Ectodermal cell (in vitro differentiated cells): ENCODE results near the gene RAB8B.
"Not testable (repeated sequence)": the region's sequence is repeated elsewhere in the genome, so short reads cannot be mapped to it uniquely, and the experiment has no call there.

Experiments used
- H3K27ac ChIP-seq: 2 replicates; pipeline ENCODE4 v1.7.0; 2013; ENCODE audit warnings: mild to moderate bottlenecking, low read depth, low read length; ENCODE audit not compliant: insufficient read depth, poor library complexity, severe bottlenecking
- H3K27me3 ChIP-seq: 2 replicates; pipeline ENCODE4 v1.7.0; 2013; ENCODE audit warnings: mild to moderate bottlenecking, low read length; ENCODE audit not compliant: insufficient read depth, control insufficient read depth, poor library complexity, severe bottlenecking
- H3K36me3 ChIP-seq: one replicate; pipeline ENCODE4 v1.7.0; 2013; ENCODE audit warnings: low read length; ENCODE audit not compliant: control insufficient read depth, insufficient read depth
- H3K4me1 ChIP-seq: one replicate; pipeline ENCODE4 v1.7.0; 2013; ENCODE audit warnings: low read length; ENCODE audit not compliant: control insufficient read depth, insufficient read depth
- H3K4me3 ChIP-seq: 2 replicates; pipeline ENCODE4 v1.7.0; 2013; ENCODE audit warnings: low read depth, low read length, control low read depth; ENCODE audit not compliant: insufficient read depth
- H3K9me3 ChIP-seq: 2 replicates; pipeline ENCODE4 v1.7.0; 2013; ENCODE audit warnings: mild to moderate bottlenecking, low read length, moderate library complexity; ENCODE audit not compliant: control insufficient read depth
- WGBS, 2 experiments: methylation state at CpG; one replicate each; pipeline ENCODE4 v1.1.7; 2013; ENCODE audit warnings: missing lambda C conversion rate in 2 of 2; 5-methylcytosine and 5-hydroxymethylcytosine counted together

The RAB8B gene

DNA sequence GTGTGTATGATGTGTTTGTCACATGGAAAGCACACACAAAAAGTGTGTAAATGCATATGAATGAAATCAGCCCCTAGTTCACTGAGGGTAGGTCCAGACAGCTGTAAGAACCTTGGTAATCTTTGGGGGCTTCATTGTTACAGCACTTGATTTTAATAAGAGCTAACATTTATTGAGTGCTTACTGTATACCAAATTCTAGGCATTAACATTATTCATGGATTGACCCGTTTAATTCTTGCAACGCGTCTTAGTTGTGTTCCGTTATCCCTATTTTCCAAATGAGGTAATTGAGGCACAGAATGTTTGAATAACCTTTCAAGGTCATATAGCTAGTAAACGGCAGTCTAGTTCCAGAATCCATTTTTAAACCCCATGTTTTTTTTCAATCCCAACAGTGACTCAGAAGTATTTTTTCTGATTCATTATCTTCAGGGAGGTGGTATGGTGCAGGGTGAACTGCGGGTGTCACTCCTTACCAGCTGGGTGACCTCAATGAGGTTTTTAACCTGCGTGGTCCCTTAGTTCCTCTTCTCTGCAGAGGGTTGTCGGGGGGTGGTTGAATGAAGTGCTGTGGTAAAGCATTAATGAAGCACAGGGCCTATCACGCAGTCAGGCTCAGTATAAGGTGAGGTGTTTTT, 14.2 kb downstream of the RAB8B start:
- Histone ChIP-seq H3K27ac (no peak overlapping the region), H3K9me3 (no peaks in the 10 kb centered on the region), H3K36me3 (no peaks in the 10 kb centered on the region), H3K4me3 (no peak overlapping the region), H3K4me1 (no peaks in the 10 kb centered on the region), H3K27me3 (no peaks in the 10 kb centered on the region)
- WGBS, 2 experiments, result 92 to 93% methylated on average over 9 of the region's 9 CpGs

DNA sequence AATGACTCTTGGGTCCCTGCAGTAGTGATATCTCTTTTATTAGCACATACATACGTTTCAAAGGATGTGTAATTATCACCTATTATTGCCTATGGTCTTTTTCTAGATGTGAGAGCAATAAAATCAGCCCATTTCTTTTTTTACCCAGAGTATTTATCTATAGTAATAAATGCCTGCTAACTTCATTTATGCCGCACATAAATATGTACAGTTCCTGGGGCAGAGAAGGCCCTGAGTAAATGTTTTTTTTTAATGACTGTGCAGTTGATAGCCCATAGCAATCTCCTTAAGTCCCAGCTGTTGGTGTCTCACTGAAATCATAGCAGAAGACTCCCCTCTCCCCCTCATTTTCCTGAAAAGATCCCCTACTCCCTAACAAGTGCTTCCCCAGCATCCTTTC, 16.7 kb downstream of the RAB8B start:
- WGBS, 2 experiments, result 100% methylated on average over 1 to 2 of the region's 2 CpGs
- Histone ChIP-seq H3K36me3 (no peaks in the 10 kb centered on the region), H3K27ac (no peak overlapping the region)

DNA sequence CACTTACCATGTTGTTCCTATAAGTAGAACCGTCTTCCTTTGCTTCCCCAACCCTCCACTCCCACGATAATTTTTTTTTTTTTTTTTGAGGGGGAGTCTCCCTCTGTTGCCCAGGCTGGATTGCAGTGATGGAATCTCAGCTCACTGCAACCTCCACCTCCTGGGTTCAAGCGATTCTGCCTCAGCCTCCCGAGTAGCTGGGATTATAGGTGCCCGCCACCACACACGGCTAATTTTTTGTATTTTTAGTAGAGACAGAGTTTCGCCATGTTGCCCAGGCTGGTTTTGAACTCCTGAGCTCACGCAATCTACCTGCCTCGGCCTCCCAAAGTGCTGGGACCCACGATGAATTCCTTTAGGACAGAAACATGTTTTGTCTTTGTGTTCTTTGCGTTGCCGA, 19.4 kb downstream of the RAB8B start:
- 91 to 94% methylated on average over 12 of the region's 12 CpGs for WGBS, 2 experiments
- H3K27me3 ChIP-seq, H3K36me3 ChIP-seq, H3K4me3 ChIP-seq, H3K27ac ChIP-seq, H3K9me3 ChIP-seq: not testable (repeated sequence)
- peaks cover 17% of the 10 kb centered on the region for H3K4me1 ChIP-seq

More for the DNA sequence above, 16.7 kb downstream of the RAB8B start:
- Histone ChIP-seq H3K4me3 (no peak overlapping the region), H3K27me3 (no peaks in the 10 kb centered on the region), H3K4me1 (peaks cover 14% of the 10 kb centered on the region), H3K9me3 (no peaks in the 10 kb centered on the region)

DNA sequence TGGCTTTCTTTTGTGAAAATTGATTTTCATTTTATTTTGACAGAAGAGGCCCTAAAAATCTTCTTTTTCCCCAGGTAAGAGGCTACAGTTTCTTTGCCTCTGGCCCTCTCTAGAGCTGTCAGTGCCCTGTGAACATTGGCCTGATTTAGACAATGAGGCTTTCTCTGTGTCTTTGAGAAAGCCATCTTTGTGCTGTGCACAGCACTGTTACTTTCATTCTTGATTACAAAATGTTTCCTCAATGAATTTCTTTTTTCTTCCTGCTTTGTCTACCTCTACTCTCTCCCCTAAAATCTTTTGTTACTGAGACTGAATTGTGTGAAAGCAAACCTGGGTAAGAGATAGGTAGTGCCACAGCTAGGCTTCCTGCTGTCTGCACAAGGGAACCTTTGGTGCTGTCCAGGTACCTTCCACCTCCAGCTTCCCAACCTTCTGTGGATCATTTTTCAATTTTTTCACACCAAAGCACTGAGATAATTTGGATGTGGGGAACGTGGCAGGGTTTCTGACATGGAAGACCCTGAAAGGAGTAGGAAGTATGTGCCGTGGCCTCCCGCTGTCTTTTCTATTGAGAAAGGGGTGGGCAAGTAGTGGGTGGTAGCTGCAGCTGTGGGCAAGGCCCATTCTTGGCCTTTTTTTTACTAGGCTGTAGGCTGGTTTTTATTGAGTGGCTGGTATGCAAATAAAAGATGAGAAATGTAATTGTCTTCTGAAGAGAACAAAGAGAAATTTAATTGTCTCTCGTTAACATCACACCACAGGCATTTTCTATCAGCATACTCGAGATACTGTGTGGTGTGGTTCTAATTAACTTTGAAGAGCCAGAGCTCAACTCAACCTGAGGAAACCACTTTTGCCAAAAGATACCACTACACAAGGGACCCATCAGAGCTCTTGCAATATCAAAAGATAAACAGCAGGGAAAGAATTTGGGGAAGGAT, 21.0 kb downstream of the RAB8B start:
- H3K27me3 ChIP-seq, result no peaks in the 10 kb centered on the region
- H3K4me3 ChIP-seq, result no peak overlapping the region
- H3K9me3 ChIP-seq, result no peaks in the 10 kb centered on the region
- peaks cover 17% of the 10 kb centered on the region for H3K4me1 ChIP-seq
- WGBS, 2 experiments, result 32 to 34% methylated on average over 3 to 4 of the region's 5 CpGs
- peak overlapping the region; percentile 72 for H3K27ac ChIP-seq
- no peaks in the 10 kb centered on the region for H3K36me3 ChIP-seq

DNA sequence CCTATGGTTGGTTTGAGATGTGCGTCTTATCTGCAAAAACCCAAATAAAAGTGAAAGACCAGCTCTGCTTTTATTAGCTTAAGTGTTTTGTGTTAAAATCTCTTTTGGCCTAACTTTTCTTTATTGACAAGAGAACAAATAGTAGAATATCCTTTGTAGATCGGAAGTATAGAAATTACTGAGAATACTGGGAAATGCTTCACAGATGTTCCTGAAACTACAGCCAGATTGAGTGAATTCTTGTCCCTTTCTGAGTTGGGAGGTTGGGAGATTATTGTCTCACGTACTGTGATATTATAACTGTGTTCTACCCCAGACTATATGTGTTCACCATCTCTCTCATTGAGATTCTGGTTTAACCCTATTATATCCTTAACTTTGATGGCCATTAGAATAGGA, 21.7 kb downstream of the RAB8B start:
- 64 to 72% methylated on average over 2 of the region's 3 CpGs for WGBS, 2 experiments
- H3K36me3 ChIP-seq, result no peaks in the 10 kb centered on the region
- no peaks in the 10 kb centered on the region for H3K9me3 ChIP-seq
- peaks cover 17% of the 10 kb centered on the region for H3K4me1 ChIP-seq
- no peak overlapping the region for H3K4me3 ChIP-seq
- H3K27me3 ChIP-seq, result no peaks in the 10 kb centered on the region
- H3K27ac ChIP-seq, result no peak overlapping the region

DNA sequence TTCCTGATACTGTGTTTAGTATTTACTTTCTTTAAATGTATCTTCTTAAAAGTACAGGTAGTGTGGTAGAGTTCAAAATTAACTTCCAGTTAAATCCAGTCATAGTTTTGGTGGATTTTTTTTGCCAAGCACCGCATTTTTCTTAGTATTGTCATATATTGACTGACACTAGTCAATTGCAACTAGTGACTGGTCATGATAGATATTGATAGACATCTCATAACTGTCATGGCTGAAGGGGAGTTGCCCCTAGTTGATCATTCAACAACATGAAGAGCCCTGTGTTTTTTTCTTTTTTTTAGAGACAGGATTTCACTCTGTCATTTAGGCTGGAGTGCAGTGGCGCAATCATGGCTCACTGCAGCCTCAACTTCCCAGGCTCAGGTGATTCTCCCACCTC, 22.1 kb downstream of the RAB8B start:
- Histone ChIP-seq H3K4me1 (peaks cover 17% of the 10 kb centered on the region), H3K9me3 (no peaks in the 10 kb centered on the region), H3K27ac (no peak overlapping the region), H3K27me3 (no peaks in the 10 kb centered on the region), H3K36me3 (no peaks in the 10 kb centered on the region), H3K4me3 (no peak overlapping the region)
- 92 to 95% methylated on average over 2 of the region's 2 CpGs for WGBS, 2 experiments

DNA sequence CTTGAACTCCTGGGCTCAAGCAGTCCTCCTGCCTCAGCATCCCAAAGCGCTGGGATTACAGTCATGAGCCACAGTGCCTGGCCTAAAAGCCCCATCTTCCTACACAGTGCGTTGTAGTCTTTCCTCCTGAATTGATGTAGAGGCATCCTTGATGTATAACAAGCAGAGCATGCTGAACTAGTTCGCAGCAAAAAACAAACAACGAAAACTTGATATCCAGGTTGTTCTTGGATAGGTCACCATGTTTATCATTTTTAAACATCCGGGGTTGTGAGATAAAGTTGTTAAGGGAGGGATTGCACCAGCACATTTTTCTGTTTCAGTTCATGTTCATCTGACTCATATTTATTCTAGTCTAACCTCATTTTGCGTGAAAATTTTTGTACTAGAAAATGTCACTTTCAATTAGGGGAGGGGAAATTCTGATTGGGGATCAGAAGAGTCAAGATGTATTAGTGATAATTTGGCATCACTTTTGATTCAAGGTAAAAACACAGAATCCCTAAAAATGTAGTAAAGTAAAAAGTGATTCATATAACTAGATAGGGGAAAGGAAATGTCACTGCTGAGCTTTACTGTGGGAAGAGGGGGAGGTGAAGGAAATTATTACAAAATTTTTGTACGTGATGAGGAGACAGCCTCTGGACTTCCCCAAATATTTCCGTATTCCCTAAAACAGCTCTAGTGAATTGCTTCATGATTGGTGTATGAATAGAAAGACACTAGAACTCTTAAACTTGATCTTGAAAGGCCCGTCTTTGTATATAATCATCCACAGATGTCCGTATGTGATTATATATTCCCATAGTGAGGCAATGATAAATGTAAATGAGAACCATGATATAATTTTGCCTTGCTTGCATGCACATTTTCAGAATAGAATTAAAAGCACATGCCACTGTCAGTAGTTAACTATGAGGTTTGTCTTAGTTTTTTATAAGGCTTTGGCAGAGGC, 22.9 kb downstream of the RAB8B start:
- H3K4me3 ChIP-seq, result no peak overlapping the region
- no peaks in the 10 kb centered on the region for H3K9me3 ChIP-seq
- H3K27me3 ChIP-seq, result no peaks in the 10 kb centered on the region
- no peaks in the 10 kb centered on the region for H3K36me3 ChIP-seq
- WGBS, 2 experiments, result 94 to 100% methylated on average over 7 to 10 of the region's 10 CpGs
- no peak overlapping the region for H3K27ac ChIP-seq
- H3K4me1 ChIP-seq, result peaks cover 17% of the 10 kb centered on the region

DNA sequence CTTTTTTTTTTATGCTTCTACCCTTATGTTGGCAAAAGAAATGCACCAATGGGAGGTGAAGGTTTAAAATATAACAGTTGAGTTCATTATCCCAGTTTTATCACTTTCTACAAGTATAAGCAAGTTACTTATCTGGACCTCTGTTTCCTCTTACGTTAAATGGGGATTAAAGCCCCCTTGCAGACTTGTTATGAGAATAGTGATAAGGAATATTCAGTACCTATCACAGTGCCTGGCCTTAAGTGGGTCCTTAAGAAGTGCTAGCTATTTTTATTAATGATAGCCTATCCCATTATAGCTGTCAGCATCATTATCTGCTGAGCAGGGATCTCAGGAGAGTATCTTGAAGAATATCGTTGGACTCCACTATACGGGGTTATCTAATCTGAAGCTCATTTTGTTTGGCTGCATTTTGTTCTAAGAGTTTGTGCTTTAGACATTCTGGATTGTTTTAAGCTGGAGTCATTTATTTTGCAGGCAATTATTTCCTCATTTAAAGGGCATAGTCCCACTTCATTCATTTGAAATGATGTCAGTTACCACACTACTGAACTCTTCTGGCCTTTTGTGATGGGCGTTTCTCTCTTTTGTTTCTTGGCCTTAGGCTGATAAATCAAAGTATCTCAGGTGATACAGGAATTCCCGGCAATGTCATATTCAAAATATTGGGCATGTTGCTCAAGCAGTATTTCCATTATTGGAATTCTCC, 28.8 kb downstream of the RAB8B start:
- Histone ChIP-seq H3K4me3 (no peak overlapping the region), H3K9me3 (no peaks in the 10 kb centered on the region), H3K27ac (no peak overlapping the region), H3K4me1 (no peaks in the 10 kb centered on the region), H3K36me3 (no peaks in the 10 kb centered on the region), H3K27me3 (no peaks in the 10 kb centered on the region)
- 97% methylated on average over 5 of the region's 5 CpGs for WGBS, 2 experiments

DNA sequence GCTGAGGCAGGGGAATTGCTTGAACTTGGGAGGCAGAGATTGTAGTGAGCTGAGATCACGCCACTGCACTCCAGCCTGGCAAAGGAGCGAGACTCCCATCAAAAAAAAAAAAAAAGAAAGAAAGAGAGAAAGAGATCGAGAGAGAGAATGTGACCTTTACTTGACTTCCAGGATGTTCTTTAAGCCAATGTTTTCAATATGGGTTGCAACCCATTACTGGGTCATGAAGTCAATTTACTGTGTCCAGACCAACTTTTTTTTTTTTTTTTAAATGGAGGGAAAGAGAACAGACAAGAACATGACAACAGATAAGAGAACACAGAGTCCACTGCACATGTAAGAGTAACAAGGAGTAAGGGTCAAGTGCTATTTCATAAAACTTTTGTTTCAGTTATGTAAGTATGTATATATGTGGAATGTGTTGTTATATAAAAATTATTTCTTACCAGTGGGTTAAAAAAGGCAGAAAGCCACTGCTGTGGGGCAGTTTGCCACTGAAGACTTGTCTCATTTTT, 29.8 kb downstream of the RAB8B start:
- no peaks in the 10 kb centered on the region for H3K27me3 ChIP-seq
- no peaks in the 10 kb centered on the region for H3K9me3 ChIP-seq
- WGBS, 2 experiments, result 87 to 92% methylated on average over 3 of the region's 3 CpGs
- H3K4me3 ChIP-seq, result no peak overlapping the region
- no peaks in the 10 kb centered on the region for H3K4me1 ChIP-seq
- H3K27ac ChIP-seq, result no peak overlapping the region
- no peaks in the 10 kb centered on the region for H3K36me3 ChIP-seq
